Ishikawa (cell line): Measurements from ENCODE around the gene RIPOR3.

Experiments
- CEBPB ChIP-seq: IDR thresholded peaks from 2 replicates; pipeline ENCODE4 v1.6.1; 2012
- CREB1 ChIP-seq: IDR thresholded peaks from 2 replicates; pipeline ENCODE4 v1.6.1; 2012; ENCODE audit warnings: low read depth
- EGR1 ChIP-seq: IDR thresholded peaks from 2 replicates; pipeline ENCODE4 v1.6.1; 2012
- EP300 ChIP-seq: IDR thresholded peaks from 2 replicates; pipeline ENCODE4 v1.6.1; 2012; ENCODE audit warnings: borderline replicate concordance
- FOXM1 ChIP-seq: IDR thresholded peaks from 2 replicates; pipeline ENCODE4 v1.6.1; 2012; ENCODE audit warnings: low read depth, borderline replicate concordance
- NFIC ChIP-seq: IDR thresholded peaks from 2 replicates; pipeline ENCODE4 v1.6.1; 2012
- RAD21 ChIP-seq: IDR thresholded peaks from 2 replicates; pipeline ENCODE4 v1.6.1; 2012; ENCODE audit warnings: low read depth
- TAF1 ChIP-seq: IDR thresholded peaks from 2 replicates; pipeline ENCODE4 v1.6.1; 2012; ENCODE audit warnings: low read depth, mild to moderate bottlenecking
- TCF12 ChIP-seq: IDR thresholded peaks from 2 replicates; pipeline ENCODE4 v1.6.1; 2012; ENCODE audit warnings: low read depth
- TEAD4 ChIP-seq: IDR thresholded peaks from 2 replicates; pipeline ENCODE4 v1.6.1; 2012
- YY1 ChIP-seq: IDR thresholded peaks from 2 replicates; pipeline ENCODE4 v1.6.1; 2012; ENCODE audit warnings: low read depth
- ZBTB7A ChIP-seq: IDR thresholded peaks from 2 replicates; pipeline ENCODE4 v1.6.1; 2012; ENCODE audit warnings: low read depth
- TF ChIP-seq, protein P1 (sequence below): IDR thresholded peaks from 2 replicates; pipeline ENCODE4 v1.6.1; 2012
- TF ChIP-seq, protein P2 (sequence below): IDR thresholded peaks from 2 replicates; pipeline ENCODE4 v1.6.1; 2012
- TF ChIP-seq, protein P3 (sequence below): IDR thresholded peaks from 2 replicates; pipeline ENCODE4 v1.6.1; 2012; ENCODE audit warnings: low read depth, mild to moderate bottlenecking

Gene RIPOR3

DNA sequence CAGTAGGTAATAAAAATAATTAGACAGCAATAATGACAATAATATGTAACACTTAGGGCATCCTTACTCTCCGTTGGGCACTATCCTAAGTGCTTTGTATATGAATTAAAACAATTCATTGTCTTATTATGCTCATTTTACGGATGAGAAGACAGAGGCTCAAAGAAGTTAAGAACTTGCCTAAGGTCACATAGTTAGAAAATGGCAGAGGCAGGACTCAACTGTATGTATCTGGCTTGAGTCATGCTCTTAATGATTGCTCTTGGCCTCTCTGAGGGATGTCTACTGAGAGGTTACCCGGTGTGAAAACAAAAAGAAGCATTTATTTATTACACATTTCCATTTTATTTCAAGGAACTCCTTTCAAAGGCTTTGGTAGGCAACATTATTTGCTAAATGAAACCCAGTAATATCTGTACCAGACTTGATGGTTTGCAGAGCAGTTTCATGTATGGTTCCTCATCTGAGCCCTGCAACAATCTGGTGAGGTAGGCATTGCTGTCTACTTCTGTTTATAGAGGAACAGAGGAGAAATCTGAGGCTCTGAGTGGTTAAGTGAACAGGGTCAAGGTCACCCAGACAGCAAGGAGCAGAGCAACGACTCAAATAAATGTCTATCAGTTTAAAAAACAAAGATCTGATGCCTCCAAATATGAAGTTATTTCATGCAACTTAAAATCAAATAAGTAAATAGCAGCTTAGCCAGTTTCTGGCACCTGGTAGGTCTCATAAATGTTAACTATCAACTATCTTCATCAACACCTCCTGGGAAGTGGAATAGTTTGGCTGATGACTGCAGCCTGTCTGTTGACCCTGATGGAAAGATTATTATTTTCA lies 35.8 kb upstream of the RIPOR3 start:
- TF ChIP-seq CEBPB (no peak), NFIC (no peak), ZBTB7A (no peak), EGR1 (no peak), CREB1 (no peak)
- TF ChIP-seq, protein P1, sequence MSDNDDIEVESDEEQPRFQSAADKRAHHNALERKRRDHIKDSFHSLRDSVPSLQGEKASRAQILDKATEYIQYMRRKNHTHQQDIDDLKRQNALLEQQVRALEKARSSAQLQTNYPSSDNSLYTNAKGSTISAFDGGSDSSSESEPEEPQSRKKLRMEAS, result no peak

DNA sequence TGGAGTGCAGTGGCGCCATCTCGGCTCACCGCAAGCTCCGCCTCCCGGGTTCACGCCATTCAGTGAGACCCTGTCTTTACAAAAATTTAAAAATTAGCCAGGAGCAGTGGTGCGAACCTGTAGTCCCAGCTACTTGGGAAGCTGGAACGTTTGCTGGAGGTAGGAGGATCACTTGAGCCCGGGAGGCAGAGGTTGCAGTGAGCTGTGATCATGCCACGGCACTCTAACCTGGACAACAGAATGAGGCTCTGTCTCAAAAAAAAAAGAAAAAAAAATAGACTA lies 34.3 kb upstream of the RIPOR3 start:
- TF ChIP-seq TCF12 (no peak), EGR1 (no peak), EP300 (no peak), NFIC (no peak), ZBTB7A (no peak), TAF1 (no peak), YY1 (no peak), CEBPB (no peak), RAD21 (no peak), FOXM1 (no peak), TEAD4 (no peak)
- TF ChIP-seq, protein P2, sequence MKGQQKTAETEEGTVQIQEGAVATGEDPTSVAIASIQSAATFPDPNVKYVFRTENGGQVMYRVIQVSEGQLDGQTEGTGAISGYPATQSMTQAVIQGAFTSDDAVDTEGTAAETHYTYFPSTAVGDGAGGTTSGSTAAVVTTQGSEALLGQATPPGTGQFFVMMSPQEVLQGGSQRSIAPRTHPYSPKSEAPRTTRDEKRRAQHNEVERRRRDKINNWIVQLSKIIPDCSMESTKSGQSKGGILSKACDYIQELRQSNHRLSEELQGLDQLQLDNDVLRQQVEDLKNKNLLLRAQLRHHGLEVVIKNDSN, result no peak
- TF ChIP-seq, protein P1, result no peak
- TF ChIP-seq, protein P3, sequence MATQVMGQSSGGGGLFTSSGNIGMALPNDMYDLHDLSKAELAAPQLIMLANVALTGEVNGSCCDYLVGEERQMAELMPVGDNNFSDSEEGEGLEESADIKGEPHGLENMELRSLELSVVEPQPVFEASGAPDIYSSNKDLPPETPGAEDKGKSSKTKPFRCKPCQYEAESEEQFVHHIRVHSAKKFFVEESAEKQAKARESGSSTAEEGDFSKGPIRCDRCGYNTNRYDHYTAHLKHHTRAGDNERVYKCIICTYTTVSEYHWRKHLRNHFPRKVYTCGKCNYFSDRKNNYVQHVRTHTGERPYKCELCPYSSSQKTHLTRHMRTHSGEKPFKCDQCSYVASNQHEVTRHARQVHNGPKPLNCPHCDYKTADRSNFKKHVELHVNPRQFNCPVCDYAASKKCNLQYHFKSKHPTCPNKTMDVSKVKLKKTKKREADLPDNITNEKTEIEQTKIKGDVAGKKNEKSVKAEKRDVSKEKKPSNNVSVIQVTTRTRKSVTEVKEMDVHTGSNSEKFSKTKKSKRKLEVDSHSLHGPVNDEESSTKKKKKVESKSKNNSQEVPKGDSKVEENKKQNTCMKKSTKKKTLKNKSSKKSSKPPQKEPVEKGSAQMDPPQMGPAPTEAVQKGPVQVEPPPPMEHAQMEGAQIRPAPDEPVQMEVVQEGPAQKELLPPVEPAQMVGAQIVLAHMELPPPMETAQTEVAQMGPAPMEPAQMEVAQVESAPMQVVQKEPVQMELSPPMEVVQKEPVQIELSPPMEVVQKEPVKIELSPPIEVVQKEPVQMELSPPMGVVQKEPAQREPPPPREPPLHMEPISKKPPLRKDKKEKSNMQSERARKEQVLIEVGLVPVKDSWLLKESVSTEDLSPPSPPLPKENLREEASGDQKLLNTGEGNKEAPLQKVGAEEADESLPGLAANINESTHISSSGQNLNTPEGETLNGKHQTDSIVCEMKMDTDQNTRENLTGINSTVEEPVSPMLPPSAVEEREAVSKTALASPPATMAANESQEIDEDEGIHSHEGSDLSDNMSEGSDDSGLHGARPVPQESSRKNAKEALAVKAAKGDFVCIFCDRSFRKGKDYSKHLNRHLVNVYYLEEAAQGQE, result no peak

DNA sequence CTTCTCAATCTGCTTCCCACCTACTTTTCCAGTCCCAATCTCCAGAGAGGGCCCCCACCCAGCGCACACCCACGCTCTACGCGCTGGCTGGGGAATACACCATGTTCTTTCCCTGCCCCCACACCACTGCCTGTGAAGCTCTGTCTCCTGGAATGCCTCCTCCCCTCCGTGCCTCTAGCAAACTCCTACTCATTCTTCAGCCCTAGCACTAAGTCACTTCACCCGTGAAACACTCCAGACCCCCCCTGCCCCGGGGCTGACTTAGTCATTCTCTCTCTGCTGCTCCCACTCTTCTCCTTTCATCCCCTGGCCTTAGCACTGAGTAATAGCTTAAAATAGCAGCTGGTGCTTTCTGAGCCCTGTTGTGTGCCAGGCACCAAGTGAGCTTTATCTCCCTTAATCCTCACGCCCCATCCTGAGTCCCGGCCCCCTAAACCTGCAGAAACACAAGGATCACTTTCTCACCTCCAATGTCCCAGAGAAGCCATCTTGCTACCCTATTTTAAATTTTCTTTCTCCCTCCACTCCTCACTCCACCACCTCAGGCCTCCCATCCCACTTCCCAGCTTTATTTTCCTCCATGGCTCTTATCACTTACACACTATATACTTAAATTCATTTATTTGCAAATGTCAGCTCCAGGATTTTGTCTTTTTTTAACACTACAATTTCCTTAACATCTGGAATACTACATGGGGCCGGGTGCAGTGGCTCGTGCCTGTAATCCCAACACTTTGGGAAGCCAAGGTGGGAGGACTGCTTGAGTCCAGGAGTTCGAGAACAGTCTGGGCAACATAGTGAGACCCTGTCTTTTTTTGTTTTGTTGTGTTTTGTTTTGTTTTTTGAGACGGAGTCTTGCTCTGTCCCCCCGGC lies 33.7 kb upstream of the RIPOR3 start:
- no peak for TF ChIP-seq TAF1
- TF ChIP-seq EGR1, result peak; percentile 29; the same call in 1 of the 2 replicates
- no peak for TF ChIP-seq EP300
- TF ChIP-seq TEAD4, result peak; percentile 30; the same call in 1 of the 2 replicates

DNA sequence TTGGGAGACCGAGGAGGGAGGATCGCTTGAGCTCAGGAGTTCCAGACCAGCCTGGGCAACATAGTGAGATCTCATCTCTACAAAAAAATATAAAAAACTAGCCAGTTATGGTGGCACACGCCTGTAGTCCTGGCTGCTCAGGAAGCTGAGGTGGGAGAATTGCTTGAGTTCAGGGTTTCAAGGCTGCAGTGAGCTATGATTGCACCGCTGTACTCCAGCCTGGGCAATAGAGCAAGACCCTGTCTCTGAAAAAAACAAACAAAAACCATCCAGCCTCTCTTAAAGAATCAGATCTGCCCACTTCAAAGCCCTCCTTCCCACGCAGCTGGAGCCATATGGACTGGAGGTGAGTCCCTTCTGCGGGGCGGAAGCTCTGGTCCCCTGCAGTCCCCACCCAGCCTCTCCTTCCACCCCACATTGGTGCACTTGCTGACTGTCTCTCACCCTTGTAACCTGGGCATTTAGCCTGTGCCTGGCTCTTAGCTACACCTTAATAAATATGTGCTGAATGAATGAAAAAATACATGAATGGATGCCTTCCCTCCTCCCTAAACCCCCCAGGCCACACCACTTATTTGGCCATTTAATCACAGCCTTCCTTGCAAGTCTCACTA lies 32.9 kb upstream of the RIPOR3 start:
- TF ChIP-seq FOXM1 (no peak), TEAD4 (no peak), YY1 (no peak), CREB1 (no peak), RAD21 (no peak), EGR1 (no peak), TCF12 (no peak), CEBPB (no peak), NFIC (no peak)
- TF ChIP-seq, protein P2, result no peak
- TF ChIP-seq, protein P1, result no peak
- TF ChIP-seq, protein P3, result no peak

DNA sequence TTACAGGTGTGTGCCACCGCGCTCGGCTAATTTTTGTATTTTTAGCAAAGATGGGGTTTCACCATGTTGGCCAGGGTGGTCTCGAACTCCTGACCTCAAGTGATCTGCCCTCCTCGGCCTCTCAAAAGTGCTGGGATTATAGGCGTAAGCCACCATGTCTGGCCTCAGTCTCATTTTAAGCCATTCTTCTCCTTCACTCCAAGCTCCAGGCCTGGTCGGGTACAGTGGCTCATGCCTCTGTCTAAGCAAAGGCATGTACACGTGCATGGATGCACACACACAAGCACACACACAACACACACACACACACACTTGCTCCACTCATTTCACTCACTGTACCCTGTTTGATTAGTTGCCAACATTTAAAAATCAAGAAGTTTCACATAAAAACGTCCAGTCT lies 32.3 kb upstream of the RIPOR3 start:
- TF ChIP-seq NFIC, result no peak
- TF ChIP-seq, protein P2, result no peak
- no peak for TF ChIP-seq TCF12
- TF ChIP-seq, protein P1, result no peak
- TF ChIP-seq CEBPB, result no peak
- TF ChIP-seq EGR1, result no peak
- no peak for TF ChIP-seq CREB1
